Keratinocyte (primary cell): ENCODE data around the gene SLC26A9.

ENCODE experiments used
- EZH2 ChIP-seq: IDR thresholded peaks from one replicate; pipeline ENCODE4 v1.6.1; 2012; ENCODE audit warnings: inconsistent platforms, mild to moderate bottlenecking, low read length, moderate library complexity
- TF ChIP-seq, protein P1 (sequence below), 3 experiments: IDR thresholded peaks in 1 of 3; conservative IDR thresholded peaks in 1 of 3; optimal IDR thresholded peaks in 1 of 3; 2 replicates in 2 of 3; 3 replicates in 1 of 3; pipeline versions ENCODE3 to v1.5.1; 2011; ENCODE audit warnings: low read length in 3 of 3, mild to moderate bottlenecking in 3 of 3, moderate library complexity in 2 of 3, control low read depth in 1 of 3, inconsistent platforms in 1 of 3; ENCODE audit not compliant: insufficient read depth in 2 of 3; ENCODE audit errors: extremely low read depth in 1 of 3

DNA sequence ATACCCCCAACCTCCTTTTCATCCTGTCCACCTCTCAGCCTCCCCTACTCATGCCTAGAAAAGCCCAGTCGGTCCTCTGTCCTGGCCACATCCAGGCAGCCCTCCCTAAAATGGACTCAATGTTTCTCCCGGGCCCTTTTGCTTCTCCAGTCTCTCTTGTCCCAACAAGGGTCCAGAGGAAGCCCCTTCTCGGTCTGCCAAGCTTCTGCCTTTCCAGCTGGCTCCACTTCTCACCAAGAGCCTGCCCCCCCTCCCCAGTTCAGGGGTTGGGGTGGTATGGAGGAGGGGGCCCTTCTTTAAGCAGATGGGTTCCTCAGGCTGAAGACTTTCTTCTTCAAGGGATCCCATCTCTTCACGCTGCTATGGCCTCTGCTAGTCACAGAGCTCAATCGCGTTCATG is 36.0 kb upstream of the SLC26A9 start:
- TF ChIP-seq, protein P1, sequence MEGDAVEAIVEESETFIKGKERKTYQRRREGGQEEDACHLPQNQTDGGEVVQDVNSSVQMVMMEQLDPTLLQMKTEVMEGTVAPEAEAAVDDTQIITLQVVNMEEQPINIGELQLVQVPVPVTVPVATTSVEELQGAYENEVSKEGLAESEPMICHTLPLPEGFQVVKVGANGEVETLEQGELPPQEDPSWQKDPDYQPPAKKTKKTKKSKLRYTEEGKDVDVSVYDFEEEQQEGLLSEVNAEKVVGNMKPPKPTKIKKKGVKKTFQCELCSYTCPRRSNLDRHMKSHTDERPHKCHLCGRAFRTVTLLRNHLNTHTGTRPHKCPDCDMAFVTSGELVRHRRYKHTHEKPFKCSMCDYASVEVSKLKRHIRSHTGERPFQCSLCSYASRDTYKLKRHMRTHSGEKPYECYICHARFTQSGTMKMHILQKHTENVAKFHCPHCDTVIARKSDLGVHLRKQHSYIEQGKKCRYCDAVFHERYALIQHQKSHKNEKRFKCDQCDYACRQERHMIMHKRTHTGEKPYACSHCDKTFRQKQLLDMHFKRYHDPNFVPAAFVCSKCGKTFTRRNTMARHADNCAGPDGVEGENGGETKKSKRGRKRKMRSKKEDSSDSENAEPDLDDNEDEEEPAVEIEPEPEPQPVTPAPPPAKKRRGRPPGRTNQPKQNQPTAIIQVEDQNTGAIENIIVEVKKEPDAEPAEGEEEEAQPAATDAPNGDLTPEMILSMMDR (optimal IDR thresholded peaks at IDR 0.05 in 1 of 3, IDR thresholded peaks at IDR 0.05 in 1 of 3, conservative IDR thresholded peaks at IDR 0.05 in 1 of 3; ENCODE audit: extremely low read depth in 1 of 3, insufficient read depth in 2 of 3, low read length in 3 of 3): no peak
- TF ChIP-seq EZH2: no peak
